HepG2 (cell line): Measurements from ENCODE around the gene GRIK4. TPM values are rescaled to one million over a fixed set of nuclear protein-coding genes. Genes with fewer than 3 reads are reported as not detected.

Source experiments
- ARID5B ChIP-seq: IDR thresholded peaks from 2 replicates; pipeline ENCODE4 v1.4.0; 2020; ENCODE audit warnings: mild to moderate bottlenecking, missing genetic modification reagents
- ATF4 ChIP-seq, 2 experiments: fragments of 450-650 bp in 1 of 2; sonication (generic) in 1 of 2; formaldehyde crosslinking; IDR thresholded peaks; 2 replicates each; pipeline versions ENCODE4 v1.5.0 to v1.8.0; 2020 to 2022; ENCODE audit warnings: mild to moderate bottlenecking in 1 of 2, missing genetic modification reagents in 1 of 2
- ERF ChIP-seq: IDR thresholded peaks from 2 replicates; pipeline ENCODE4 v1.6.1; 2018; ENCODE audit warnings: missing biosample characterization, missing genetic modification reagents
- FOXC1 ChIP-seq: sonication (generic); formaldehyde crosslinking; IDR thresholded peaks from 2 replicates; pipeline ENCODE4 v1.8.0; 2022; ENCODE audit warnings: mild to moderate bottlenecking, missing genetic modification reagents, borderline replicate concordance
- GPBP1L1 ChIP-seq: sonication (generic); formaldehyde crosslinking; IDR thresholded peaks from 2 replicates; pipeline ENCODE4 v1.5.0; 2020; ENCODE audit warnings: mild to moderate bottlenecking, missing genetic modification reagents
- HHEX ChIP-seq: IDR thresholded peaks from 2 replicates; pipeline ENCODE4 v1.6.1; 2016; ENCODE audit warnings: control low read depth
- MXI1 ChIP-seq: IDR thresholded peaks from 3 replicates; pipeline ENCODE4 v1.6.1; 2012; ENCODE audit warnings: low read depth, low read length, inconsistent platforms, borderline replicate concordance
- MYC ChIP-seq: sonication (generic); formaldehyde crosslinking; IDR thresholded peaks from 2 replicates; pipeline ENCODE4 v1.9.0; 2021; ENCODE audit warnings: missing genetic modification reagents, borderline replicate concordance
- NR0B2 ChIP-seq: sonication (generic); formaldehyde crosslinking; IDR thresholded peaks from 2 replicates; pipeline ENCODE4 v1.4.0; 2020; ENCODE audit warnings: mild to moderate bottlenecking, missing genetic modification reagents
- PATZ1 ChIP-seq: sonication (generic); formaldehyde crosslinking; IDR thresholded peaks from 2 replicates; pipeline ENCODE4 v1.4.0; 2020; ENCODE audit warnings: missing genetic modification reagents
- RFXANK ChIP-seq: IDR thresholded peaks from 2 replicates; pipeline ENCODE4 v1.6.1; 2016
- TEAD3 ChIP-seq: optimal IDR thresholded peaks from 2 replicates; pipeline ENCODE3; 2016; ENCODE audit warnings: borderline replicate concordance
- YY1 ChIP-seq: IDR thresholded peaks from 2 replicates; pipeline ENCODE4 v1.6.1; 2011; ENCODE audit warnings: low read length, low read depth, moderate library complexity, mild to moderate bottlenecking; ENCODE audit not compliant: insufficient read depth, insufficient replicate concordance
- ZBTB1 ChIP-seq: sonication (generic); formaldehyde crosslinking; IDR thresholded peaks from 2 replicates; pipeline ENCODE4 v1.4.0; 2020; ENCODE audit warnings: missing genetic modification reagents, borderline replicate concordance
- ZFP1 ChIP-seq: IDR thresholded peaks from 2 replicates; pipeline ENCODE4 v1.6.1; 2016
- ZNF224 ChIP-seq: sonication (generic); formaldehyde crosslinking; IDR thresholded peaks from 2 replicates; pipeline ENCODE4 v1.5.0; 2020; ENCODE audit warnings: mild to moderate bottlenecking, missing genetic modification reagents
- ZNF329 ChIP-seq: sonication (generic); formaldehyde crosslinking; IDR thresholded peaks from 2 replicates; pipeline ENCODE4 v1.9.0; 2021; ENCODE audit warnings: low read depth, mild to moderate bottlenecking, missing genetic modification reagents
- ZNF331 ChIP-seq: sonication (generic); formaldehyde crosslinking; IDR thresholded peaks from 2 replicates; pipeline ENCODE4 v1.4.0; 2020; ENCODE audit warnings: missing genetic modification reagents
- ZNF552 ChIP-seq: sonication (generic); formaldehyde crosslinking; IDR thresholded peaks from 2 replicates; pipeline ENCODE4 v1.9.0; 2022; ENCODE audit warnings: missing genetic modification reagents, mild to moderate bottlenecking, borderline replicate concordance
- ZNF569 ChIP-seq: sonication (generic); formaldehyde crosslinking; IDR thresholded peaks from 2 replicates; pipeline ENCODE4 v1.5.0; 2020; ENCODE audit warnings: mild to moderate bottlenecking, missing genetic modification reagents, moderate library complexity, borderline replicate concordance
- ZNF770 ChIP-seq: sonication (generic); formaldehyde crosslinking; IDR thresholded peaks from 2 replicates; pipeline ENCODE4 v1.5.0; 2020; ENCODE audit warnings: mild to moderate bottlenecking, missing genetic modification reagents
- polyA plus RNA-seq, 8 experiments: library from polyadenylated mRNA; depleted of rRNA in 3 of 8; stranded (reverse) in 7 of 8; unstranded in 1 of 8; fragments of >200 nt; fragmentation: Illumina TruSeq in 4 of 8; extraction: Trizol in 4 of 8; gene quantifications; 2 replicates each; pipeline versions ENCODE4 v1.2.1 to v1.2.3, GENCODE V29; 2011 to 2016; ENCODE audit warnings: low read depth in 4 of 8, missing spikeins in 1 of 8, mixed read lengths in 1 of 8; ENCODE audit not compliant: insufficient read depth in 1 of 8
- total RNA-seq, 5 experiments: library from RNA; depleted of rRNA; stranded (reverse); fragments of >200 nt; fragmentation: Illumina TruSeq; extraction: Trizol; gene quantifications; 2 replicates each; pipeline ENCODE4 v1.2.3, GENCODE V29; 2016; ENCODE audit warnings: low read depth in 1 of 5

GRIK4 gene
- total and polyA plus RNA-seq, 2 of the 13 experiments (the other 11 are each of a cell fraction or from before 2014, with no cell fraction given), result 0.04 to 0.07 TPM

- TF ChIP-seq TEAD3 (peak; percentile 86), MXI1 (peak; percentile 64; the same call in 1 of the 3 replicates), ZFP1 (no peak), PATZ1 (peak; percentile 80), ZNF552 (CRISPR knock-in tag) (no peak), MYC (CRISPR knock-in tag) (peak; percentile 79), HHEX (no peak), ERF (CRISPR knock-in tag) (no peak), ARID5B (peak; percentile 82), ZNF224 (CRISPR knock-in tag) (no peak), NR0B2 (CRISPR knock-in tag) (no peak), FOXC1 (CRISPR knock-in tag) (no peak), YY1 (no peak), RFXANK (CRISPR knock-in tag) (no peak), ZBTB1 (CRISPR knock-in tag) (no peak), ZNF329 (no peak), GPBP1L1 (CRISPR knock-in tag) (no peak), ZNF569 (no peak), ZNF770 (CRISPR knock-in tag) (no peak), ZNF331 (peak; percentile 42; the same call in 1 of the 2 replicates), ATF4 (CRISPR knock-in tag; IDR thresholded peaks at IDR 0.05) (no peak)
These were observed 163.0 kb downstream of the GRIK4 start (continued) for GRCh38 chr11:120674542-120674941.
